ENCODE measurements around the gene VSIG1.

DNA sequence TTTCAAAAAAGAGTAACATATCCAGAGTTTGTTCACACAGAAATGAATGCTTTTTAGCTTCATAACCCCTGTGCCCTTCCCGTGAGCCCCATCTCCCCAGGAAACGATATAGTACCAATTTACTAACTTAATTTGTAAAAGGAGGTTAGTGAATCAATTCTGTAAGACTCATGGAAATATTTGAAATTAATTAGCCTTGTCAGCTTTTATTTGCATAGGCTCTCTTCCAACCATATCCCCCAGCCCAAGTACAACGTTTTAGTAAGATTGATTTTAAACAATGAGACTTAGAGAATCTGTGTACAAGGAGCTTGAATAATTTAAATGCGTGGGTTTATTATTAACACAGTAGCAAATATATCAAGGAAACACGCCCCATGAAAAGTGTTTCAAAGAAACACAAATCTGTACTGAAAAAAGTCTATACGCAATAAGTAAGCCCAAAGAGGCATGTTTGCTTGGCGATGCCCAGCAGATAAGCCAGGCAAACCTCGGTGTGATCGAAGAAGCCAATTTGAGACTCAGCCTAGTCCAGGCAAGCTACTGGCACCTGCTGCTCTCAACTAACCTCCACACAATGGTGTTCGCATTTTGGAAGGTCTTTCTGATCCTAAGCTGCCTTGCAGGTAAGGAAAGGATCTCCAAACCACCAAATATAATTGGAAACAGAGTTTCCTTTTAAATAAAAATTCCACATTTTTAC is at the start of gene VSIG1:
- TF ChIP-seq HCFC1 (IDR thresholded peaks at IDR 0.05; ENCODE audit: low read depth, low read length), result no peak
- TF ChIP-seq, protein P1, sequence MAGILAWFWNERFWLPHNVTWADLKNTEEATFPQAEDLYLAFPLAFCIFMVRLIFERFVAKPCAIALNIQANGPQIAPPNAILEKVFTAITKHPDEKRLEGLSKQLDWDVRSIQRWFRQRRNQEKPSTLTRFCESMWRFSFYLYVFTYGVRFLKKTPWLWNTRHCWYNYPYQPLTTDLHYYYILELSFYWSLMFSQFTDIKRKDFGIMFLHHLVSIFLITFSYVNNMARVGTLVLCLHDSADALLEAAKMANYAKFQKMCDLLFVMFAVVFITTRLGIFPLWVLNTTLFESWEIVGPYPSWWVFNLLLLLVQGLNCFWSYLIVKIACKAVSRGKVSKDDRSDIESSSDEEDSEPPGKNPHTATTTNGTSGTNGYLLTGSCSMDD (CRISPR knock-in tag; IDR thresholded peaks at IDR 0.05), result no peak
- TF ChIP-seq SP5 (CRISPR knock-in tag; IDR thresholded peaks at IDR 0.05; ENCODE audit: borderline replicate concordance, low read depth), result no peak
- no peak for TF ChIP-seq ZNF782 (CRISPR knock-in tag; IDR thresholded peaks at IDR 0.05; ENCODE audit: borderline replicate concordance)

Data from HepG2 (cell line).